OCI-LY3 (cell line): ENCODE results near the gene ATXN1L.
"Not testable (repeated sequence)": the region's sequence is repeated elsewhere in the genome, so short reads cannot be mapped to it uniquely, and the experiment has no call there.

Experiments used
- CTCF ChIP-seq: fragments of 200-600, 300-600 bp; sonication (generic); IDR thresholded peaks from 2 replicates; pipeline ENCODE4 v1.5.1; 2014; ENCODE audit warnings: antibody characterized with exemption, low read length, low read depth
- EZH2phosphoT487 ChIP-seq: fragments of 200-600 bp; shearing (Covaris generic); IDR thresholded peaks from 2 replicates; pipeline ENCODE4 v1.6.1; 2018; ENCODE audit warnings: antibody characterized with exemption, mixed run types, low read depth

- TF ChIP-seq CTCF, EZH2phosphoT487: not testable (repeated sequence)
Measured at GRCh38 chr16:71817155-71817500, 28.6 kb upstream of the ATXN1L start.
